ENCODE measurements around the gene RNF121. TPM values are rescaled to one million over a fixed set of nuclear protein-coding genes. Genes with fewer than 3 reads are reported as not detected.

The RNF121 gene
- total RNA-seq, 1 donor: 22.9 TPM

- no peak for TF ChIP-seq CTCF (IDR thresholded peaks at IDR 0.05; ENCODE audit: insufficient read depth, low read length)
- no peak for DNase-seq (ENCODE audit: low read depth)
- H3K4me3 ChIP-seq (ENCODE audit: low read depth, low read length): no peak overlapping the region
These were observed 77.7 kb downstream of the RNF121 start for GRCh38 chr11:72006309-72007088.

- H3K4me3 ChIP-seq (ENCODE audit: low read depth, low read length): no peak overlapping the region
- no peak for DNase-seq (ENCODE audit: low read depth)
- TF ChIP-seq CTCF (IDR thresholded peaks at IDR 0.05; ENCODE audit: insufficient read depth, low read length): no peak
These were observed 78.2 kb downstream of the RNF121 start for GRCh38 chr11:72007089-72007476.

GRCh38 chr11:72007587-72007986 is 78.7 kb downstream of the RNF121 start:
- no peak for DNase-seq (ENCODE audit: low read depth)
- no peak overlapping the region for H3K4me3 ChIP-seq (ENCODE audit: low read depth, low read length)
- no peak for TF ChIP-seq CTCF (IDR thresholded peaks at IDR 0.05; ENCODE audit: insufficient read depth, low read length)

- no peak for DNase-seq (ENCODE audit: low read depth)
- no peak for TF ChIP-seq CTCF (IDR thresholded peaks at IDR 0.05; ENCODE audit: insufficient read depth, low read length)
These were observed 79.9 kb downstream of the RNF121 start for GRCh38 chr11:72008728-72009127.

GRCh38 chr11:72009156-72009555 is 80.3 kb downstream of the RNF121 start:
- H3K4me3 ChIP-seq (ENCODE audit: low read depth, low read length): no peak overlapping the region
- DNase-seq (ENCODE audit: low read depth): no peak
- no peak for TF ChIP-seq CTCF (IDR thresholded peaks at IDR 0.05; ENCODE audit: insufficient read depth, low read length)

More at GRCh38 chr11:72008728-72009127, 79.9 kb downstream of the RNF121 start:
- no peak overlapping the region for H3K4me3 ChIP-seq (ENCODE audit: low read depth, low read length)

GRCh38 chr11:72010529-72011233 is 81.8 kb downstream of the RNF121 start:
- no peak overlapping the region for H3K4me3 ChIP-seq (ENCODE audit: low read depth, low read length)
- no peak for TF ChIP-seq CTCF (IDR thresholded peaks at IDR 0.05; ENCODE audit: insufficient read depth, low read length)
- DNase-seq (ENCODE audit: low read depth): no peak
